Kidney (tissue), 14 donors: ENCODE data around the gene ZNF518B. TPM values are rescaled to one million over a fixed set of nuclear protein-coding genes. Genes with fewer than 3 reads are reported as not detected.

Experiments used
- DNase-seq, 5 donors: peaks; one replicate each; pipeline ENCODE4 v3.0.0-alpha.2; 2013 to 2020
- FAIRE-seq: peaks from 2 replicates; lab custom pipeline; 2012; peaks lifted over from hg19 to GRCh38; lab: Jason Lieb, UNC
- H3K27ac ChIP-seq, 2 donors: one replicate each; pipeline ENCODE4 v1.7.0; 2013; ENCODE audit warnings: low read depth in 2 of 2, low read length in 2 of 2, inconsistent platforms in 1 of 2
- H3K27me3 ChIP-seq: one replicate; pipeline ENCODE4 v1.7.1; 2013; ENCODE audit warnings: low read length, inconsistent platforms; ENCODE audit not compliant: control insufficient read depth, insufficient read depth
- H3K36me3 ChIP-seq, 3 donors: one replicate each; pipeline versions ENCODE4 v1.7.0 to v1.7.1; 2013; ENCODE audit warnings: low read length in 3 of 3, control low read depth in 1 of 3, inconsistent platforms in 1 of 3; ENCODE audit not compliant: insufficient read depth in 3 of 3, control insufficient read depth in 2 of 3
- H3K4me1 ChIP-seq, 3 donors: one replicate each; pipeline versions ENCODE4 v1.7.0 to v1.7.1; 2013; ENCODE audit warnings: low read length in 3 of 3, inconsistent platforms in 1 of 3, low read depth in 1 of 3; ENCODE audit not compliant: control insufficient read depth in 2 of 3, insufficient read depth in 2 of 3
- H3K4me3 ChIP-seq, 3 donors: one replicate each; pipeline versions ENCODE4 v1.7.0 to v1.8.1; 2013; ENCODE audit warnings: low read length in 3 of 3, control low read depth in 1 of 3, inconsistent platforms in 1 of 3
- H3K9ac ChIP-seq, 3 donors: one replicate each; pipeline versions ENCODE4 v1.7.0 to v1.7.1; 2013; ENCODE audit warnings: low read length in 3 of 3, control low read depth in 1 of 3, inconsistent platforms in 1 of 3
- H3K9me3 ChIP-seq, 3 donors: one replicate each; pipeline versions ENCODE4 v1.7.0 to v1.7.1; 2013; ENCODE audit warnings: low read length in 3 of 3, control low read depth in 1 of 3, inconsistent platforms in 1 of 3; ENCODE audit not compliant: control insufficient read depth in 2 of 3, insufficient read depth in 1 of 3
- CTCF ChIP-seq: IDR thresholded peaks from 3 replicates; pipeline ENCODE4 v1.5.1; 2012; ENCODE audit warnings: mild to moderate bottlenecking, moderate library complexity, borderline replicate concordance; ENCODE audit not compliant: insufficient read depth; ENCODE audit errors: extremely low read depth
- intact Hi-C: fragments of 100-400 bp; cut with DNase I; formaldehyde crosslinking; loops from one replicate; pipeline ENCODE4 v1.11.1; 2022
- polyA plus RNA-seq: library from polyadenylated mRNA; stranded (reverse); fragments of 350-450 nt; fragmentation: Illumina TruSeq; extraction: RNeasy Lipid Tissue Mini Kit (QIAGEN cat#74804); gene quantifications from one replicate; pipeline ENCODE4 v1.2.3, GENCODE V29; 2014; ENCODE audit warnings: low read depth, low replicate concordance; ENCODE audit not compliant: insufficient read depth
- total RNA-seq: library from RNA; stranded (reverse); fragmentation: NEBNext Ultra II Directional; extraction: Animal tissue kit (Norgen Biotek cat#: 25700); gene quantifications from one replicate; pipeline ENCODE4 v1.2.1, GENCODE V29; 2021
- donor health status: control.
- donor health status: control.
- donor health status: control.
- donor health status: control.
- donor health status: control.
- donor health status: DM: yes; HTN: yes; CAD: no.
- donor health status: Normal renal cell carcinoma (clear cell type).

Gene ZNF518B
- total and polyA plus RNA-seq, 2 donors from 2014 or later = 3.7 to 19.7 TPM

GRCh38 chr4:10482913-10483312 is 25.7 kb upstream of the ZNF518B start:
- Histone ChIP-seq H3K27me3 (no peaks in the 10 kb centered on the region), H3K9me3 (no peaks in the 10 kb centered on the region), H3K36me3 (no peaks in the 10 kb centered on the region), H3K4me3 (no peak overlapping the region), H3K9ac (no peak overlapping the region), H3K27ac (no peak overlapping the region), H3K4me1 (no peaks in the 10 kb centered on the region)
- no peak for TF ChIP-seq CTCF
- FAIRE-seq (no peak), DNase-seq (no peak)
- intact Hi-C loops = no loop called here

GRCh38 chr4:10480616-10481015 is 23.4 kb upstream of the ZNF518B start:
- Histone ChIP-seq H3K4me3 (no peak overlapping the region), H3K27ac (no peak overlapping the region), H3K9ac (no peak overlapping the region), H3K27me3 (no peaks in the 10 kb centered on the region), H3K36me3 (no peaks in the 10 kb centered on the region), H3K4me1 (no peaks in the 10 kb centered on the region), H3K9me3 (no peaks in the 10 kb centered on the region)
- DNase-seq = no peak
- TF ChIP-seq CTCF = no peak
- intact Hi-C loops = no loop called here
- no peak for FAIRE-seq

GRCh38 chr4:10478621-10479020 is 21.4 kb upstream of the ZNF518B start:
- no peak for TF ChIP-seq CTCF
- Histone ChIP-seq H3K27ac (no peak overlapping the region), H3K36me3 (no peaks in the 10 kb centered on the region), H3K9me3 (no peaks in the 10 kb centered on the region), H3K27me3 (no peaks in the 10 kb centered on the region), H3K4me3 (no peak overlapping the region), H3K9ac (no peak overlapping the region), H3K4me1 (no peaks in the 10 kb centered on the region)
- FAIRE-seq (no peak), DNase-seq (no peak)
- intact Hi-C loops = no loop called here

GRCh38 chr4:10470505-10470904 is 13.3 kb upstream of the ZNF518B start:
- Histone ChIP-seq H3K36me3 (no peaks in the 10 kb centered on the region), H3K27me3 (no peaks in the 10 kb centered on the region), H3K9ac (no peak overlapping the region), H3K27ac (no peak overlapping the region), H3K4me3 (no peak overlapping the region), H3K9me3 (no peaks in the 10 kb centered on the region), H3K4me1 (no peaks in the 10 kb centered on the region)
- no peak for TF ChIP-seq CTCF
- DNase-seq (no peak), FAIRE-seq (no peak)
- intact Hi-C loops = no loop called here
